ENCODE measurements around the gene POLDIP2.

Gene POLDIP2

GRCh38 chr17:28364665-28365363 is 7.5 kb upstream of the POLDIP2 start, which contains the start of gene SEBOX:
Gene SEBOX (minus strand): TSS chr17:28365199. CDS start chr17:28365151, 48 bp downstream.
- Histone ChIP-seq H3K4me3 (replicated peaks; ENCODE audit: insufficient read depth, low read length) (no peak within 1 kb of the TSS), H3K27me3 (ENCODE audit: insufficient read depth, poor library complexity, severe bottlenecking) (no peaks in the 10 kb centered on the region), H3K27ac (replicated peaks) (no peak within 1 kb of the TSS)
- DNase-seq (ENCODE audit: low read depth in 1 of 2, low spot score in 1 of 2) = no peak
- TF ChIP-seq GABPA (IDR thresholded peaks at IDR 0.05; ENCODE audit: low read depth) = no peak
- no peak for TF ChIP-seq REST (IDR thresholded peaks at IDR 0.05; ENCODE audit: insufficient replicate concordance, low read depth)
- no peak for TF ChIP-seq SPI1 (IDR thresholded peaks at IDR 0.05; ENCODE audit: borderline replicate concordance, low read depth)
- TF ChIP-seq POLR2AphosphoS5 (IDR thresholded peaks at IDR 0.05; ENCODE audit: low read depth) = no peak
- TF ChIP-seq CTCF (IDR thresholded peaks at IDR 0.05; ENCODE audit: insufficient read depth, low read length) = no peak

GRCh38 chr17:28363776-28364650 is 6.7 kb upstream of the POLDIP2 start:
- DNase-seq (ENCODE audit: low read depth in 1 of 2, low spot score in 1 of 2) = no peak
- no peaks in the 10 kb centered on the region for H3K27me3 ChIP-seq (ENCODE audit: insufficient read depth, poor library complexity, severe bottlenecking)
- H3K27ac ChIP-seq (replicated peaks) = no peak overlapping the region
- TF ChIP-seq SPI1 (IDR thresholded peaks at IDR 0.05; ENCODE audit: borderline replicate concordance, low read depth) (no peak), POLR2AphosphoS5 (IDR thresholded peaks at IDR 0.05; ENCODE audit: low read depth) (no peak), CTCF (IDR thresholded peaks at IDR 0.05; ENCODE audit: insufficient read depth, low read length) (no peak), GABPA (IDR thresholded peaks at IDR 0.05; ENCODE audit: low read depth) (no peak), REST (IDR thresholded peaks at IDR 0.05; ENCODE audit: insufficient replicate concordance, low read depth) (no peak)
- no peak overlapping the region for H3K4me3 ChIP-seq (replicated peaks; ENCODE audit: insufficient read depth, low read length)

DNA sequence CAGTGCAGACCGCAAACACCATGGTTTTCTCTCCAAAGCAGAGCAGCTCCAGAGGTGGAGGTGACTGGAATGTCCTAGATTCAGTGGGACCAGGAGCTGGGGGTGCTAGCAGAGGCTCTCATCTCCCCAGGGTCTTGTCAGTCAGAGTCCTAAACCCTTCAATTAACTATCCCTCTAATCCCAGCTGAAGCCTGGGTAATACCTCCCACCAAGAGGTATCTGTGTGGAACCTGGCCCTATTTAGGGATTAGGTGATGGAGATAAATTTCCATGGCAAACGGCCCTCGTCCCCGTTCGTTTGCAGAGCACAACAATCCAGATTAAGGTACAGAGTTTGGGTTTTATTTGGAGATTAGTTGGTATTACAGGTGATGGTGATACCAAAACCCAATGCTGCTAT is 5.9 kb upstream of the POLDIP2 start:
- TF ChIP-seq REST (IDR thresholded peaks at IDR 0.05; ENCODE audit: insufficient replicate concordance, low read depth) (no peak), POLR2AphosphoS5 (IDR thresholded peaks at IDR 0.05; ENCODE audit: low read depth) (no peak), CTCF (IDR thresholded peaks at IDR 0.05; ENCODE audit: insufficient read depth, low read length) (no peak), GABPA (IDR thresholded peaks at IDR 0.05; ENCODE audit: low read depth) (no peak), SPI1 (IDR thresholded peaks at IDR 0.05; ENCODE audit: borderline replicate concordance, low read depth) (no peak)
- H3K27me3 ChIP-seq (ENCODE audit: insufficient read depth, poor library complexity, severe bottlenecking) = no peaks in the 10 kb centered on the region
- no peak overlapping the region for H3K4me3 ChIP-seq (replicated peaks; ENCODE audit: insufficient read depth, low read length)
- no peak for DNase-seq (ENCODE audit: low read depth in 1 of 2, low spot score in 1 of 2)
- H3K27ac ChIP-seq (replicated peaks) = no peak overlapping the region
